Adrenal gland (tissue), 12 donors: Measurements from ENCODE around the gene PRKCA. TPM values are rescaled to one million over a fixed set of nuclear protein-coding genes. Genes with fewer than 3 reads are reported as not detected.
"Not testable (repeated sequence)": the region's sequence is repeated elsewhere in the genome, so short reads cannot be mapped to it uniquely, and the experiment has no call there.

Experiments
- DNase-seq, 7 donors: peaks; one replicate each; pipeline ENCODE4 v3.0.0-alpha.2; 2019 to 2020
- H3K27ac ChIP-seq, 5 donors: fragments of 200-600 bp; sonication (generic) in 4 of 5; 1 replicate in 3 of 5; 2 replicates in 2 of 5; pipeline versions ENCODE4 v1.5.1 to v1.8.0; 2016 to 2020; ENCODE audit warnings: mild to moderate bottlenecking in 1 of 5
- H3K27me3 ChIP-seq: fragments of 200-600 bp; 2 replicates; pipeline ENCODE4 v1.8.0; 2021
- H3K36me3 ChIP-seq, 2 donors: fragments of 200-600 bp; replicated peaks in 1 of 2; 1 replicate in 1 of 2; 2 replicates in 1 of 2; pipeline versions ENCODE4 v1.5.1 to v1.8.0; 2018 to 2022
- H3K4me1 ChIP-seq, 2 donors: fragments of 200-600 bp; replicated peaks in 1 of 2; 1 replicate in 1 of 2; 2 replicates in 1 of 2; pipeline versions ENCODE4 v1.5.1 to v1.8.0; 2018 to 2021
- H3K4me3 ChIP-seq, 4 donors: fragments of 200-600 bp; sonication (generic) in 3 of 4; one replicate each; pipeline ENCODE4 v1.5.1; 2016 to 2018
- H3K9me3 ChIP-seq, 3 donors: fragments of 200-600 bp; sonication (generic) in 1 of 3; replicated peaks in 1 of 3; 1 replicate in 2 of 3; 2 replicates in 1 of 3; pipeline versions ENCODE4 v1.5.1 to v1.8.0; 2016 to 2021
- CTCF ChIP-seq, 6 experiments: fragments of 450-650 bp in 4 of 6; fragments of 200-600 bp in 2 of 6; sonication (generic) in 1 of 6; IDR thresholded peaks; 1 replicate in 5 of 6; 2 replicates in 1 of 6; pipeline versions ENCODE4 v1.5.1 to v1.8.0; 2016 to 2021; ENCODE audit warnings: antibody characterized with exemption in 6 of 6, mild to moderate bottlenecking in 2 of 6, moderate library complexity in 1 of 6
- POLR2A ChIP-seq, 2 donors: fragments of 450-650 bp; IDR thresholded peaks; one replicate each; pipeline ENCODE4 v1.6.1; 2017; ENCODE audit warnings: antibody characterized with exemption in 2 of 2, mild to moderate bottlenecking in 2 of 2, moderate library complexity in 1 of 2
- WGBS, 4 donors: extraction: QIAGEN DNeasy Blood & Tissue Kit in 2 of 4; methylation state at CpG; one replicate each; pipeline versions ENCODE4 v1.1.5 to v1.1.7; 2013 to 2017; 5-methylcytosine and 5-hydroxymethylcytosine counted together
- intact Hi-C, 2 donors: fragments of 100-400 bp; cut with DNase I; formaldehyde crosslinking; loops; one replicate each; pipeline versions ENCODE4 v1.14.1 to v1.15.0; 2022 to 2023
- polyA plus RNA-seq, 3 donors: library from polyadenylated mRNA; stranded (reverse); fragments of 200-250 nt in 2 of 3; fragments of 350-450 nt in 1 of 3; fragmentation: Illumina TruSeq in 1 of 3; extraction: RNeasy Lipid Tissue Mini Kit (QIAGEN cat#74804) in 1 of 3; gene quantifications; one replicate each; pipeline ENCODE4 v1.2.3, GENCODE V29; 2013 to 2014
- total RNA-seq, 9 donors: library from RNA; depleted of rRNA in 4 of 9; stranded (reverse); fragments of >200 nt in 4 of 9; fragments of 120-200 nt in 1 of 9; fragmentation: NEBNext Ultra II Directional in 1 of 9; extraction: Animal tissue kit (Norgen Biotek cat#: 25700) in 1 of 9; gene quantifications; one replicate each; pipeline versions ENCODE4 v1.1.0 to v1.2.4, GENCODE V29; 2013 to 2023
- donor health status: healthy with polysubstance abuse.
- donor health status: Bipolar disorder and iron deficiency.
- donor health status: DM: yes; HTN: yes; CAD: no.
- donor health status: DM: no; HTN: no; CAD: no.
- donor health status: DM: no; HTN: no; CAD: no.
- donor health status: DM: yes; HTN: yes; CAD: no.

The PRKCA gene
- total and polyA plus RNA-seq, 12 donors = 15.1 to 202 (median 84.1) TPM

- H3K4me3 ChIP-seq = no peak overlapping the region
- no peak for DNase-seq
- WGBS, 4 donors = 90 to 95% (median 91%) methylated on average over 2 of the region's 2 CpGs
- H3K27me3 ChIP-seq = no peaks in the 10 kb centered on the region
- H3K36me3 ChIP-seq = no peaks in the 10 kb centered on the region
- intact Hi-C loops = no loop called here
- H3K27ac ChIP-seq = no peak overlapping the region
- no peaks in the 10 kb centered on the region for H3K4me1 ChIP-seq
- no peaks in the 10 kb centered on the region for H3K9me3 ChIP-seq
- TF ChIP-seq CTCF (IDR thresholded peaks at IDR 0.05) = no peak
- TF ChIP-seq POLR2A (IDR thresholded peaks at IDR 0.05) = no peak
These were observed 14.5 kb upstream of the PRKCA start for GRCh38 chr17:66287911-66288310.

GRCh38 chr17:66290101-66290722, 12.2 kb upstream of the PRKCA start:
- H3K9me3 ChIP-seq = no peaks in the 10 kb centered on the region
- no peaks in the 10 kb centered on the region for H3K4me1 ChIP-seq
- TF ChIP-seq CTCF (IDR thresholded peaks at IDR 0.05) (no peak), POLR2A (IDR thresholded peaks at IDR 0.05) (no peak)
- WGBS, 4 donors = 82 to 88% (median 85%) methylated on average over 4 of the region's 4 CpGs
- no peak for DNase-seq
- no peak overlapping the region for H3K4me3 ChIP-seq
- no peaks in the 10 kb centered on the region for H3K27me3 ChIP-seq
- intact Hi-C loops = no loop called here
- H3K27ac ChIP-seq = no peak overlapping the region
- no peaks in the 10 kb centered on the region for H3K36me3 ChIP-seq

GRCh38 chr17:66292353-66292752, 10.1 kb upstream of the PRKCA start:
- H3K9me3 ChIP-seq = no peaks in the 10 kb centered on the region
- H3K27me3 ChIP-seq = no peaks in the 10 kb centered on the region
- intact Hi-C loops = no loop called here
- no peak overlapping the region for H3K27ac ChIP-seq
- H3K4me3 ChIP-seq = no peak overlapping the region
- H3K4me1 ChIP-seq = no peaks in the 10 kb centered on the region
- no peak for DNase-seq
- TF ChIP-seq POLR2A (IDR thresholded peaks at IDR 0.05) = no peak
- TF ChIP-seq CTCF (IDR thresholded peaks at IDR 0.05) = no peak
- WGBS, 4 donors = 80 to 98% (median 92%) methylated on average over 3 of the region's 3 CpGs
- H3K36me3 ChIP-seq = no peaks in the 10 kb centered on the region

GRCh38 chr17:66296289-66296725, 6.1 kb upstream of the PRKCA start:
- no peak overlapping the region for H3K27ac ChIP-seq
- WGBS, 4 donors = 66 to 81% (median 68%) methylated on average over 6 of the region's 6 CpGs
- H3K36me3 ChIP-seq = no peaks in the 10 kb centered on the region
- no peak overlapping the region for H3K4me3 ChIP-seq
- H3K27me3 ChIP-seq = no peaks in the 10 kb centered on the region
- no peak for TF ChIP-seq CTCF (IDR thresholded peaks at IDR 0.05)
- no peak for TF ChIP-seq POLR2A (IDR thresholded peaks at IDR 0.05)
- peaks cover 0 to 3% of the 10 kb centered on the region in 2 donors for H3K4me1 ChIP-seq
- intact Hi-C loops = no loop called here
- H3K9me3 ChIP-seq = no peaks in the 10 kb centered on the region
- DNase-seq = no peak

GRCh38 chr17:66297443-66297842, 5.0 kb upstream of the PRKCA start:
- H3K27me3 ChIP-seq, H3K27ac ChIP-seq, H3K36me3 ChIP-seq, H3K4me3 ChIP-seq, H3K4me1 ChIP-seq, intact Hi-C loops, H3K9me3 ChIP-seq, DNase-seq: not testable (repeated sequence)
- WGBS, 4 donors = 92 to 98% (median 95%) methylated on average over 9 of the region's 9 CpGs
